ENCODE results near the gene NCS1. TPM values are rescaled to one million over a fixed set of nuclear protein-coding genes. Genes with fewer than 3 reads are reported as not detected.

NCS1 gene
- polyA plus RNA-seq, 4 donors = 0.54 to 9.2 (median 3.0) TPM

- Histone ChIP-seq H3K27me3 (ENCODE audit: control insufficient read depth in 3 of 3, insufficient read depth in 3 of 3, low read length in 3 of 3) (peaks cover 0 to 8% (median 0%) of the 10 kb centered on the region in 3 donors), H3K4me3 (ENCODE audit: low read depth in 1 of 3, low read length in 3 of 3) (no peak overlapping the region), H3K9me3 (ENCODE audit: control insufficient read depth in 2 of 2, insufficient read depth in 1 of 2, low read depth in 1 of 2, low read length in 1 of 2) (no peaks in the 10 kb centered on the region), H3K27ac (ENCODE audit: low read depth in 1 of 3, low read length in 2 of 3) (no peak overlapping the region), H3K36me3 (ENCODE audit: control insufficient read depth in 3 of 3, insufficient read depth in 2 of 3, low read depth in 1 of 3, low read length in 3 of 3) (peaks cover 0 to 4% (median 0%) of the 10 kb centered on the region in 3 donors), H3K4me1 (ENCODE audit: control insufficient read depth in 3 of 3, insufficient read depth in 2 of 3, low read depth in 1 of 3, low read length in 2 of 3) (peaks cover 0 to 2% (median 0%) of the 10 kb centered on the region in 3 donors)
- 69 to 77% (median 74%) methylated on average over 12 of the region's 12 CpGs for WGBS, 3 donors
- no peak for DNase-seq
- no peak for FAIRE-seq
Observed at GRCh38 chr9:130142056-130142455, 30.1 kb upstream of the NCS1 start.

DNA sequence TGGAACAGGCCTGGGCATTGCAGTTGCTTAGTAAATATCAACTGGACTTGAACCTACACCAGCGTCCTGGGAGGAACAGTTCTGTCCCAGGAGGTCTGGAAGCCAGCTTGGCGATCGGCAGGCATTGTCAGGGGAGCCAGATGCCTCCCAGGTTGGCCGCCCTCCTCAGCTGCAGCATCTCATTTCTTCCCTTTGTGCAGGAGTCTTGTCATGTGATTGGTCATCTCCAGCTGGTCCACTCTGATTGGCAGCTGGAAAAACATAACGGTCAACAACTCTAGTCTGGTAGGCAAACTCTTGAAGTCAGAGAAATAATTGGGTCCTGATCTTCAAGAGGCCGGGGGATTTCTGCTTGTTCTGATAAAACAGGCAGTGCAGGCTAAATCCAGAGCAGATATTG, 29.6 kb upstream of the NCS1 start:
- FAIRE-seq (no peak), DNase-seq (no peak)
- Histone ChIP-seq H3K4me1 (ENCODE audit: control insufficient read depth in 3 of 3, insufficient read depth in 2 of 3, low read depth in 1 of 3, low read length in 2 of 3) (peaks cover 0 to 2% (median 0%) of the 10 kb centered on the region in 3 donors), H3K4me3 (ENCODE audit: low read depth in 1 of 3, low read length in 3 of 3) (no peak overlapping the region), H3K36me3 (ENCODE audit: control insufficient read depth in 3 of 3, insufficient read depth in 2 of 3, low read depth in 1 of 3, low read length in 3 of 3) (peaks cover 0 to under 1% (median 0%) of the 10 kb centered on the region in 3 donors), H3K9me3 (ENCODE audit: control insufficient read depth in 2 of 2, insufficient read depth in 1 of 2, low read depth in 1 of 2, low read length in 1 of 2) (no peaks in the 10 kb centered on the region), H3K27ac (ENCODE audit: low read depth in 1 of 3, low read length in 2 of 3) (no peak overlapping the region), H3K27me3 (ENCODE audit: control insufficient read depth in 3 of 3, insufficient read depth in 3 of 3, low read length in 3 of 3) (peaks cover 0 to 8% (median 0%) of the 10 kb centered on the region in 3 donors)
- 66 to 76% (median 75%) methylated on average over 6 of the region's 6 CpGs for WGBS, 3 donors

DNA sequence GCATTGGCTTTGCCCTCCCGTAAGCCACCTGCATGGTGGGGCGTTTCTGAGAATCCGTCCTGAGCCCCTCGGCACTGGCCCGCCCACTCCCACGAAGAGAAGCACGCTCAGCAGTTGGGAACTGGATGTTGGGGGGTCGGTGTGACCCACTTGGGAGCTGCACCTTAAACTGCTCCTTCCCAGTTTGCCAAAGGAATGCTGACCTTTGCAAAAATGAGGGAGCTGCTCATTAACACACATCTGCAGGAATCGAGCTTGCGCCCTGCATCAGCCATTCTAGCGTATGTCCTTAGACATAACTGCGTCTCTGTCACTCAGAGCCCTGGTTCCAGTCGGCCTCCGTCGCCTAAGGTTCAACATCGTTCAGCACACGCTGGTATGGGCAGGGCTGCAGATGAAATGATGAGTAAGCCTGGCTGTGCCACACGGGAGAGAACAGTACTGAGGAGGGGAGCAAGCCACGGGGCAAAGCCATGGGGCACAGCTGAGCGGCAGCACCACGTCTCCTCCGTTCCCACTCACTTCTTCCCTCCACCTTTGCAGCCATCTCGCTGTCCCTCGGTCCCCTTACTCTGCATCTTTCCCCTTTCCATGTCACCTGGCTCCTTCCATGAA, 28.8 kb upstream of the NCS1 start:
- H3K4me3 ChIP-seq (ENCODE audit: low read depth in 1 of 3, low read length in 3 of 3) = no peak overlapping the region
- H3K9me3 ChIP-seq (ENCODE audit: control insufficient read depth in 2 of 2, insufficient read depth in 1 of 2, low read depth in 1 of 2, low read length in 1 of 2) = no peaks in the 10 kb centered on the region
- H3K4me1 ChIP-seq (ENCODE audit: control insufficient read depth in 3 of 3, insufficient read depth in 2 of 3, low read depth in 1 of 3, low read length in 2 of 3) = peaks cover 0 to 2% (median 0%) of the 10 kb centered on the region in 3 donors
- FAIRE-seq = no peak
- H3K36me3 ChIP-seq (ENCODE audit: control insufficient read depth in 3 of 3, insufficient read depth in 2 of 3, low read depth in 1 of 3, low read length in 3 of 3) = no peaks in the 10 kb centered on the region
- H3K27me3 ChIP-seq (ENCODE audit: control insufficient read depth in 3 of 3, insufficient read depth in 3 of 3, low read length in 3 of 3) = peaks cover 0 to 8% (median 0%) of the 10 kb centered on the region in 3 donors
- H3K27ac ChIP-seq (ENCODE audit: low read depth in 1 of 3, low read length in 2 of 3) = no peak overlapping the region
- WGBS, 3 donors = 73 to 80% (median 79%) methylated on average over 24 of the region's 24 CpGs
- no peak for DNase-seq

GRCh38 chr9:130143958-130144366, 28.2 kb upstream of the NCS1 start:
- Histone ChIP-seq H3K27ac (ENCODE audit: low read depth in 1 of 3, low read length in 2 of 3) (no peak overlapping the region), H3K9me3 (ENCODE audit: control insufficient read depth in 2 of 2, insufficient read depth in 1 of 2, low read depth in 1 of 2, low read length in 1 of 2) (no peaks in the 10 kb centered on the region), H3K27me3 (ENCODE audit: control insufficient read depth in 3 of 3, insufficient read depth in 3 of 3, low read length in 3 of 3) (peaks cover 0 to 8% (median 0%) of the 10 kb centered on the region in 3 donors), H3K4me1 (ENCODE audit: control insufficient read depth in 3 of 3, insufficient read depth in 2 of 3, low read depth in 1 of 3, low read length in 2 of 3) (peaks cover 0 to 2% (median 0%) of the 10 kb centered on the region in 3 donors), H3K4me3 (ENCODE audit: low read depth in 1 of 3, low read length in 3 of 3) (no peak overlapping the region), H3K36me3 (ENCODE audit: control insufficient read depth in 3 of 3, insufficient read depth in 2 of 3, low read depth in 1 of 3, low read length in 3 of 3) (no peaks in the 10 kb centered on the region)
- DNase-seq = no peak
- 23 to 46% (median 40%) methylated on average over 14 of the region's 14 CpGs for WGBS, 3 donors
- FAIRE-seq = no peak

DNA sequence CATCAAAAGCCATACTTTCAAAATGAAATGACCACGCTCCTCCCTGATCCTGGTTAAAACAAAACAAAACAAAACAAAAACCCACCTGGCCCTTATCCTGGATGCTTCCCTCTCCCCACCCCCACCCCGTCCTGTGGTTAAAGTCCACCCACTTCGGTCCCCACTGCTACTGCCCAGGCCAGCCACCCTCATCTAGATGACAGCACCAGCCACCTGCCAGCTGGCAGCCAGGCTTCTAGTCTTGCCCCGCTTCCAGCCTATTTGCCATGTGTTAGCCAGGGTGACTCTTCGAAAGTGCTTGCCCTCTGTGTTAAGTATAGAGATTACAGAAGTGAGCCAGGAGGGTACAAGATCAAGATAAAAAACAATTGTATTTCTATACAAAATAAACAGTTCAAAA, 27.5 kb upstream of the NCS1 start:
- peak in 1 of 2 donors; percentile 33 for DNase-seq
- no peak overlapping the region for H3K4me3 ChIP-seq (ENCODE audit: low read depth in 1 of 3, low read length in 3 of 3)
- no peaks in the 10 kb centered on the region for H3K36me3 ChIP-seq (ENCODE audit: control insufficient read depth in 3 of 3, insufficient read depth in 2 of 3, low read depth in 1 of 3, low read length in 3 of 3)
- peaks cover 0 to 2% (median 0%) of the 10 kb centered on the region in 3 donors for H3K4me1 ChIP-seq (ENCODE audit: control insufficient read depth in 3 of 3, insufficient read depth in 2 of 3, low read depth in 1 of 3, low read length in 2 of 3)
- H3K27me3 ChIP-seq (ENCODE audit: control insufficient read depth in 3 of 3, insufficient read depth in 3 of 3, low read length in 3 of 3) = peaks cover 0 to 8% (median 0%) of the 10 kb centered on the region in 3 donors
- H3K9me3 ChIP-seq (ENCODE audit: control insufficient read depth in 2 of 2, insufficient read depth in 1 of 2, low read depth in 1 of 2, low read length in 1 of 2) = no peaks in the 10 kb centered on the region
- no peak overlapping the region for H3K27ac ChIP-seq (ENCODE audit: low read depth in 1 of 3, low read length in 2 of 3)
- FAIRE-seq = no peak
- 13 to 46% (median 28%) methylated on average over 5 of the region's 5 CpGs for WGBS, 3 donors

GRCh38 chr9:130145658-130146057, 26.5 kb upstream of the NCS1 start:
- no peak for FAIRE-seq
- Histone ChIP-seq H3K36me3 (ENCODE audit: control insufficient read depth in 3 of 3, insufficient read depth in 2 of 3, low read depth in 1 of 3, low read length in 3 of 3) (no peaks in the 10 kb centered on the region), H3K9me3 (ENCODE audit: control insufficient read depth in 2 of 2, insufficient read depth in 1 of 2, low read depth in 1 of 2, low read length in 1 of 2) (no peaks in the 10 kb centered on the region), H3K4me3 (ENCODE audit: low read depth in 1 of 3, low read length in 3 of 3) (no peak overlapping the region), H3K4me1 (ENCODE audit: control insufficient read depth in 3 of 3, insufficient read depth in 2 of 3, low read depth in 1 of 3, low read length in 2 of 3) (peaks cover 0 to 2% (median 0%) of the 10 kb centered on the region in 3 donors), H3K27me3 (ENCODE audit: control insufficient read depth in 3 of 3, insufficient read depth in 3 of 3, low read length in 3 of 3) (peaks cover 0 to 8% (median 0%) of the 10 kb centered on the region in 3 donors), H3K27ac (ENCODE audit: low read depth in 1 of 3, low read length in 2 of 3) (no peak overlapping the region)
- no peak for DNase-seq
- 18 to 50% (median 26%) methylated on average over 1 of the region's 1 CpG for WGBS, 3 donors

GRCh38 chr9:130147198-130147597, 25.0 kb upstream of the NCS1 start:
- Histone ChIP-seq H3K4me1 (ENCODE audit: control insufficient read depth in 3 of 3, insufficient read depth in 2 of 3, low read depth in 1 of 3, low read length in 2 of 3) (peaks cover 0 to 2% (median 0%) of the 10 kb centered on the region in 3 donors), H3K36me3 (ENCODE audit: control insufficient read depth in 3 of 3, insufficient read depth in 2 of 3, low read depth in 1 of 3, low read length in 3 of 3) (no peaks in the 10 kb centered on the region), H3K27ac (ENCODE audit: low read depth in 1 of 3, low read length in 2 of 3) (no peak overlapping the region), H3K9me3 (ENCODE audit: control insufficient read depth in 2 of 2, insufficient read depth in 1 of 2, low read depth in 1 of 2, low read length in 1 of 2) (no peaks in the 10 kb centered on the region), H3K4me3 (ENCODE audit: low read depth in 1 of 3, low read length in 3 of 3) (no peak overlapping the region), H3K27me3 (ENCODE audit: control insufficient read depth in 3 of 3, insufficient read depth in 3 of 3, low read length in 3 of 3) (peaks cover 0 to 8% (median 0%) of the 10 kb centered on the region in 3 donors)
- FAIRE-seq (no peak), DNase-seq (no peak)
- 77 to 86% (median 83%) methylated on average over 5 of the region's 5 CpGs for WGBS, 3 donors

- Histone ChIP-seq H3K27ac (ENCODE audit: low read depth in 1 of 3, low read length in 2 of 3) (no peak overlapping the region), H3K9me3 (ENCODE audit: control insufficient read depth in 2 of 2, insufficient read depth in 1 of 2, low read depth in 1 of 2, low read length in 1 of 2) (no peaks in the 10 kb centered on the region), H3K4me1 (ENCODE audit: control insufficient read depth in 3 of 3, insufficient read depth in 2 of 3, low read depth in 1 of 3, low read length in 2 of 3) (peaks cover 0 to 2% (median 0%) of the 10 kb centered on the region in 3 donors), H3K4me3 (ENCODE audit: low read depth in 1 of 3, low read length in 3 of 3) (no peak overlapping the region), H3K27me3 (ENCODE audit: control insufficient read depth in 3 of 3, insufficient read depth in 3 of 3, low read length in 3 of 3) (peaks cover 0 to 8% (median 0%) of the 10 kb centered on the region in 3 donors), H3K36me3 (ENCODE audit: control insufficient read depth in 3 of 3, insufficient read depth in 2 of 3, low read depth in 1 of 3, low read length in 3 of 3) (no peaks in the 10 kb centered on the region)
- 88 to 94% (median 90%) methylated on average over 3 of the region's 3 CpGs for WGBS, 3 donors
- DNase-seq = no peak
- no peak for FAIRE-seq
Observed at GRCh38 chr9:130147910-130148309, 24.3 kb upstream of the NCS1 start.
